KOPT-K1 (cell line): ENCODE data around the gene BAG3.
"Not testable (repeated sequence)": the region's sequence is repeated elsewhere in the genome, so short reads cannot be mapped to it uniquely, and the experiment has no call there.

Experiments
- H3K27ac ChIP-seq: fragments of 200-600 bp; sonication (generic); 2 replicates; pipeline ENCODE4 v1.5.1; 2016; ENCODE audit warnings: antibody characterized with exemption, mild to moderate bottlenecking, low read depth, low read length; ENCODE audit not compliant: poor library complexity, severe bottlenecking
- H3K36me3 ChIP-seq: fragments of 200-600 bp; sonication (generic); 2 replicates; pipeline ENCODE4 v1.5.1; 2017; ENCODE audit warnings: antibody characterized with exemption, mild to moderate bottlenecking, low read length, moderate library complexity; ENCODE audit not compliant: insufficient read depth
- H3K9me3 ChIP-seq: fragments of 200-600 bp; sonication (generic); 2 replicates; pipeline ENCODE4 v1.5.1; 2017; ENCODE audit warnings: antibody characterized with exemption, low read length, mild to moderate bottlenecking; ENCODE audit not compliant: insufficient read depth, poor library complexity, severe bottlenecking

Gene BAG3

DNA sequence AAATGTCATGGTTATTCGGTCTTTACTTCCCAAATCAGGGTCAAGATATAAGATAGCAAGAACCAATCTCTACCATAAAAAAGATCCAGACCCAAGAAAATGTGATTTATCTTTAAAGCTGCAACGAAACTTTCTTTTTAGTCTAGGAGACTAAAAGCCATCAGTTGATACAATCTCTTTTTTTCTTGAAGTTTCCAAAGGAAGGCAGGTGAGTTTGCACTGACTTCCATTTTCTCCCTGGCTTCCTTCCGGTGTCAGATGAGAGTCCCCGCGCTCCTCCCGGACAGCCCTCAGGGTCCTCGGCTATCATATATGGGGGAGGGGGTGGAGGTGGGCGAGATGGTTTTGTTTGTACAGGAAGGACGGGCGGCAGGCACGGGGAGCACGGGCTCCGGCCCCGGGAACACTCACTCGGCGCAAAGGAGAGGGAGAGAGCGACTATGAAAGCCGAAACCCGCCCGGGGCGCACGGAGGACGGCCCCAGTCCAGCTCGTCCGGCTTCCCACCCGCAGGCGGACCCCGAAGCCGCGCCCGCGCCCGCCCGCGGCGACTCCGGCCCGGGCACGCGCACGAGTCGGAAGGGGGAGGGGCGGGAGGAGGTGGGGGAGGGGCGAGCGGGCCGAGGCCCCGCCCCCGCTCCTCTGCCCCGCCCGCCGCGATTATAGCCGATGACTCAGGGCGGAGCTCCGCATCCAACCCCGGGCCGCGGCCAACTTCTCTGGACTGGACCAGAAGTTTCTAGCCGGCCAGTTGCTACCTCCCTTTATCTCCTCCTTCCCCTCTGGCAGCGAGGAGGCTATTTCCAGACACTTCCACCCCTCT is at the start of gene BAG3:
Gene BAG3 (plus strand): TSS at position 689 of the 822 bp plus-strand sequence. CDS start 296 bp downstream, outside the sequence.
- Histone ChIP-seq H3K36me3 (0 out of 2 replicates have a peak, but pooled peaks cover under 1% of the 10 kb centered on the region), H3K27ac (peak within 1 kb of the TSS; percentile 87), H3K9me3 (no peaks in the 10 kb centered on the region)

DNA sequence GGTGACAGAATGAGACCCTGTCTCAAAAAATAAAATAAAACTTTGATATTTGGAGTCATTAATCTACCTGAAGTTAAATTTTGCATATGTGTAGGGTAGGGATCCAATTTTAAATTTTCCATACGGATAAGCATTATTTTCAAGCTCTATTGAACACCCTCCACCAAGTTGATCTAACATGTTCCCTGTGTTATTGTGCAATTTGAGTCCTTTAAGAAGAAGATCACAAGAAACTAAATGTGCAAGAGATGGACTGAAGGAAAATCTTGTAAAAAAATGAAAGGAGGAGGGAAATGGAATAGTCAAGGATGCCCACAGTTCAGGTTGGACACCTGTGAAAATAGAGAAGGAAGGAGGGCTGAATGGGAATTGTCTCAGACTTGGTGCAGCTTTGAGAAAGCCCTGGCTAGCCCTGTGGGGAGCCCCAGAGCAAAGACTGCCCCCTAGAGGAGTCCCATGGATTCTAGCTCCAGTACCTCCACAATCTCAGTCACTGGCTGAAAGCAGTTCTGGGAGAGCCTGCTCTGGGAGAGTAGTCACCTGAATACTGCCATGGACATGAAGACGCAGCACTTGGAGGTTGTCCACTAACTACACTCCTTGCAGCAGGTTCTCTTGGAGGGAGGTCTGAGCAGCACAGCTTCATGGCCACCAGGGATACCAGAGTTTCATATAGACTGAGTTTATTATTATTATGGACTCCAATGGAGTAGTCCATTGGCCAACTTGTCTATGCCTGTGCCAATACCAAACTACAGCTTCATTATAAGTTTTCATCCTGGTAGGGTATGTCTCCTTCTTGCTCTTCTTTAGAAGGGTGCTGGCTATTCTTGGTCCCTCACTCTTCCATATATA is 48.7 kb upstream of the BAG3 start:
- Histone ChIP-seq H3K36me3 (no peaks in the 10 kb centered on the region), H3K9me3 (no peaks in the 10 kb centered on the region), H3K27ac (no peak overlapping the region)

DNA sequence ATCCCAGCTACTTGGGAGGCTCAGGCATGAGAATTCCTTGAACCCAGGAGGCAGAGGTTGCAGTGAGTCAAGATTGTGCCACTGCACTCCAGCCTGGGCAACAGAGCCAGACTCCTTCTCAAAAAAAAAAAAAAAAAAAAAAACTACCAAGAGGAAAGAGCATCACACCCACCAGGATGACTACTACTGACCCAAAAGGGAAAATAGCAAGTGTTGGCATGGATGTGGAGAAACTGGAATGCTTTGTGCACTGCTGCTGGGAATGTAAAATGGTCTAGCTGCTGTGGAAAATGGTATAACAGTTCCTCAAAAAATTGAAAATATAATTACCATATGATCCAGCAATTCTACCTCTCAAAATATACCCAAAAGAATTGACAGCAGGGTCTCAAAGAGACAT is 46.7 kb upstream of the BAG3 start:
- H3K36me3 ChIP-seq = no peaks in the 10 kb centered on the region
- no peaks in the 10 kb centered on the region for H3K9me3 ChIP-seq
- H3K27ac ChIP-seq = no peak overlapping the region

DNA sequence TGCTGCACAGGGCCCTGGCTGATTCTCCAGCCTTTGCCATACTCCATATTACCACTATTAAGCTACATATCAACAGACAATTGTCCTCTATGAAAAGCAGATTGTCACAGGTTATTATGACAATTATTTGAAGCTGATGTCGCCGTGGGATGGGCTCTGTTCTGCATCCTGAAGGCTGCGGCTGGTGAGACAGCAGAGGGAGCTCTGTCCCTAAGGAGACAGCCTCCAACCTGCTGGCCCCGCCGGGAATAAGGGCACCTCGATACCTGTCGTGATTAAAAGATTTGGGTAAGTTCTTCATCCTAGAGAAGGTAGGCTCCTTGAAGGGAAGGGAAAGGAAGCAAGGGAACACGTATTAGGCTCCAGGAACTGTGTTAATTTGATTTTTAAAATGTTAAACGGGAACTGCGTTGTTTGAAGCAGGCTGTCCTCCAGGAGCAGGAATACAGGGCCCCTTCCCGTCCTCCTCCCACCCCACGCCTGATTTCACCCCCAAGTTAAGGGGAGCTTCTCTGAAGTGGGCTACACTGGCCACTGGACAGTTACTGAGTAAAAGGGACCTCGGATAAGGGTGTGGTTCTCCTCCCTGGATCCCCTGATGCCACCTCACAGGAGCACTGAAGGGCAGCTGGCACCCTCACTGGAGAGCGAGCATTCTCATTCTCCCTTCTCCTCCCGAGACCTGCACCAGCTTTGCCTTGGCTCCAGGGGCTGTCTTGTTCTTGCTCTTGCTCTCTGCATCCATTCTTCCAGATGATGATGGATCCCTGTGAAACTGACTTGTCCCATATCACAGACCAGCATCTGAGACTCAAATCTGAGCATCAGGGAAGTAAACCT is 42.6 kb upstream of the BAG3 start:
- Histone ChIP-seq H3K36me3 (no peaks in the 10 kb centered on the region), H3K9me3 (peaks cover 11% of the 10 kb centered on the region), H3K27ac (no peak overlapping the region)

DNA sequence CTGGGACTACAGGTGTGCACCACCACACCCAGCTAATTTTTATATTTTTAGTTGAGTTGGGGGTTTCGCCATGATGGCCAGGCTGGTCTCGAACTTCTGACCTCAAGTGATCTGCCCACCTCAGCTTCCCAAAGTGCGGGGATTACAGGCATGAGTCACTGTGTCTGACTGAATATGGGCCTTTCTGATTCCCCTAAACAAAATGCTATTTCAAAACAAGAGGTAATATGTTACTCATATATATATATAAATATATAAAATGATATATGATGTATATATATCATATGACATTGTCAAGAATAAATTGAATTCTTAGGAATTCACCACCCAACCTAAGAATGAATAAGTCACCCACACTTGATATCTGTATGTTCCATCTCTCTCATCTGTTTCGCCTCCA is 41.7 kb upstream of the BAG3 start:
- Histone ChIP-seq H3K36me3 (no peaks in the 10 kb centered on the region), H3K9me3 (peaks cover 11% of the 10 kb centered on the region), H3K27ac (no peak overlapping the region)

DNA sequence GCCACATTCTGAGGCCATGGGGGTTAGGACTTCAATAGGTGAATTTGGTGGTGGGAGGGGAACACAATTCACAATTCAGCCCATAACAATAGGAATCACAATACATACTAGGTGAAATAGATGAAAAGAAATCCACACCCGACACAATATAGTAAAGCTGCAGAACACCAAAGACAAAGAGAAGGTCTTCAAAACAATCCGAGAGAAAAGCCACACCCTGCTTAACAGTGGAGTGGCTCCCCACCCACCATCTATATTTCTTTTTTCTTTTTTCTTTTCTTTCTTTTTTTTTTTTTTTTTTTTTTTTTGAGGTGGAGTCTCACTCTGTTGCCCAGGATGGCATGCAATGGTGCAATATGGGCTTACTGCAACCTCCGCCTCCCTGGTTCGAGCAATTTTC is 39.7 kb upstream of the BAG3 start:
- no peaks in the 10 kb centered on the region for H3K36me3 ChIP-seq
- no peak overlapping the region for H3K27ac ChIP-seq
- peaks cover 11% of the 10 kb centered on the region for H3K9me3 ChIP-seq

DNA sequence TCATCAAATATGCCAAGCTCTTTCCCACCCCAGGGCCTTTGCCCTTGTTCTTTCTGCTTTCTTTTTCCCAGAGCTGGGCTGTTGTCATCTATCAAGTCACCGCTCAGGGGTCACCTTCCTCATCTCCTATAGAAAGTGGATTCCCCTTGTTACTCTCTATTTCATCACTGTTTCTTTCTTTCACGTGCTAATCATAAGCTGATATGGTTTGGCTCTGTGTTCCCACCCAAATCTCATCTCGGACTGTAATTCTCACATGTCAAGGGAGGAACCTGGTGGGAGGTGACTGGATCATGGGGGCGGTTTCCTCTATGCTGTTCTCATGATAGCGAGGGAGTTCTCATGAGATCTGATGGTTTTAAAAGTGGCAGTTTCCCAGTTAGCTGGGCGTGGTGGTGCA is 37.4 kb upstream of the BAG3 start:
- Histone ChIP-seq H3K27ac (no peak overlapping the region), H3K36me3 (no peaks in the 10 kb centered on the region), H3K9me3 (peaks cover 11% of the 10 kb centered on the region)

DNA sequence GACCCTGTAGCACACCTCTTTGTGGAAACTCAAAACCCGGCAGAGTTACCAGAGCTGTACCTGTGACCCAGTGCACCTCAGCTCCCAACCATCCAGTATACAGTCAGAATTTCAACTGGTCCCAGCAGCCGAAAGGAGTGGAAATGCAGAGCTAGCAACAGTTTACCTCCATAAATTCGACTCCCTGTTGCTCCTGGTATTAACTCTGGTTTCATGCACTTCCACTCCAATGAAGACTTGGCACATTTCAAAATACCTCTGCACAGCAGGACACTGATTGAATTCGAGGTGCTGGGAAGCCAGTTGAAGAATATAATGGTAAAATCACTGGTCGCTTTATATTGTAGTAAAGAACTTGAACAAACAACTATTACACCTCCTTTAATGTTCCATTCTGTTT is 36.5 kb upstream of the BAG3 start:
- peaks cover 11% of the 10 kb centered on the region for H3K9me3 ChIP-seq
- no peaks in the 10 kb centered on the region for H3K36me3 ChIP-seq
- no peak overlapping the region for H3K27ac ChIP-seq

DNA sequence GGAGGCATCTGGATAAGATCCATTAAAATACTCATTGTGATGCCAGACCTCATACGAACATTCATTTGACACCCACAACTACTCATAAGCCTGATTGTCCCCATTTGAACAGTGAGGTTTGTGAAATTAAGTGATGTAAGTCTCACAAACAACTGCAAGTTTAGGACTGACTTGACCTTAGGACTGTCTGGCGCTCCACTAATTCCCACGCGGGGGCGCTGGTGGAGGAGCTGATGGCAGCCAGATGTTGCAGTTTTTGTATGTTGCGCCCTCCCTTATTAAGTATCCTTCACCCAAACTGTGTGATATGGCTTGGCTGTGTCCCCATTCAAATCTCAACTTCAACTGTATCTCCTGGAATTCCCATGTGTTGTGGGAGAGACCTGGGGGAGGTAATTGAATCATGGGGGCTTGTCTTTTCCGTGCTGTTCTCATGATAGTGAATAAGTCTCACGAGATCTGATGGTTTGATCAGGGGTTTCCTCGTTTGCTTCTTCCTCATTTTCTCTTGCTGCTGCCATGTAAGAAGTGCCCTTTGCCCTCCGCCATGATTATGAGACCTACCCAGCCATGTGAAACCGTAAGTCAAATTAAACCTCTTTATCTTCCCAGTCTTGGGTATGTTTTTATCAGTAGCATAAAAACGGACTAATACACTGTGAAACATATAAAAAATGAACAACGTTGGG is 34.2 kb upstream of the BAG3 start:
- H3K9me3 ChIP-seq = no peaks in the 10 kb centered on the region
- H3K36me3 ChIP-seq = no peaks in the 10 kb centered on the region
- peak overlapping the region; percentile 76 for H3K27ac ChIP-seq

DNA sequence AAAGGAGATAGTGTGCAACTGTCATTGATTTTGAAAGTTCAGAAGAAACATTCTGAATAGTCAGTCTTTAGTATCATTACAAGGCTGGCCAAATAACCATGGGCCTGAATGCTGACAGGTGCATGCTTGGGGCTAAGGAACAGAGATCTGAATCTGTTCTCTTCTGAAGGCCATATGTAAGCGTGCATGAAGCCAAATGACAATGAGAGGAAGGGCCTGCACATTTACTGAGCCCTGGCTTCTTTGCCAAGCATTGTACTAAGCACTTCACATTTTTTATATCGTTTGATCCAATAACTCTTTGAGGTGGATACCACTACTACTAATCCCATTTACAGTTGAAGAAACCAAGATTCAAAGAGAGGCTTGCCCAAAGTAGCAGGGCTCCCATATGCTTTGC is 32.0 kb upstream of the BAG3 start:
- no peaks in the 10 kb centered on the region for H3K9me3 ChIP-seq
- H3K36me3 ChIP-seq = no peaks in the 10 kb centered on the region
- peak overlapping the region; percentile 76 for H3K27ac ChIP-seq

DNA sequence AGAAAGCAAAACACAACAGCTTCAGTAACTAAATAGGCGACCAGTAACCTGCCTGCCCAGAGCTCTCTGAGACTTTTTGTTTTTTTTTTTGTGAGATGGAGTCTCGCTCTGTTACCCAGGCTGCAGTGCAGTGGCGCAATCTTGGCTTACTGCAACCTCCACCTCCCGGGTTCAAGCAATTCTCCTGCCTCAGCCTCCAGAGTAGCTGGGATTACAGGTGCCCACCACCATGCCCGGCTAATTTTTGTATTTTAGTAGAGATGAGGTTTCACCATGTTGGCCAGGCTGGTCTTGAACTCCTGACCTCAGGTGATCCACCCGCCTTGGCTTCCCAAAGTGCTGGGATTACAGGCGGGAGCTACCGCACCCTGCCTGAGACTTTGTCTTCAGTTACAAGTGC is 31.4 kb upstream of the BAG3 start:
- H3K9me3 ChIP-seq, H3K36me3 ChIP-seq: not testable (repeated sequence)
- H3K27ac ChIP-seq = peak overlapping the region; percentile 76

DNA sequence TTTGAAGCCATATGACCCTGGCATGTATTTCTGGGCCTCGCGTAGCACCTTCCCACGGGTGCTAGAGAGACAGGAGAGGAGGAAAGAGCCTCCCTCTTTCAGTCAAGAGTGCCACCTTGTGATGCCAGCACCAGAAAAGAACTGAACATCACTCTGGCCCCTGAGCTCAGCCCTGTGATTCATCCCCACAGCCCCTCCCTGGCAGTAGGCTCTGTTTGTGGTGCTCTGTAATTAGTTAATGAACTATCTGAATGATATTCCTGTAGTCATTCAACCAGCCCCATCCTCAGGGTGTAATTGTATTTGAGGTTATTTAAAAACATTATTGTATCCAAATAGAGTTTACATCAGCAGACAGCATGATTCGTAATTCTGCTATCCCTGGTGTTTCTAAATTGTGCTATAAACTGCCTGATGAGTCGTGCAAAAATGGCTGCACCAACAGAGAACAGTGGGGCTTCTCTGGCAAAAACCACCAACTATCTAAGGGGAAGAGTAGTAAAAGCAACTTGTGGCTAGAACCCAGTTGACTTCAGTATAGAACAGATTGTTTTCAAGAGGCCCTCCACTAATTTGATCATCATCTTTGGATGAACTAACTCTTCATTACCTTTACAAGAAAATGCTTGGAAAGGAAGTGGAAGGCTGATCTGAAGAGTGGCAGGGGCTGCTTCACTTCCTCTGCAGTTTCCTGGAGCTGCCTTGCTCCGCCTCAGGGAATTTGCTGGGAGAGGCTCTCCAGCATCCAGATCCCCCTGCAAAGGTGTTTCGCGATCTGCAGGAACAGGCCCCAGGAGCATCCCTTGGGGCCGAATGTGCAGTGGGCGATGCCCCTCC is 30.7 kb upstream of the BAG3 start:
- Histone ChIP-seq H3K9me3 (no peaks in the 10 kb centered on the region), H3K36me3 (no peaks in the 10 kb centered on the region), H3K27ac (peak overlapping the region; percentile 76)

DNA sequence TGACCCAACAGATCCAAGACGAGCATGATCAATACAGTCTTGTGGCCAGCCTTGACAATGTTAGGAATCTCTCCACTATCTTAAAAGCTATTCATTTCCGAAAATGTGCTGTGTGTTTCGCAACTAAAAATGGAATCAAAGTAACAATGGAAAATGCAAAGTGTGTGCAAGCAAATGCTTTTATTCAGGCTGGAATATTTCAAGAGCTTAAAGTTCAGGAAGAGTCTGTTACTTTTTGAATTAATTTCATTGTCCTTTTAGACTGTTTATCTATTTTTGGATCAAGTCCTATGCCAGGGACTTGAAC is 30.1 kb upstream of the BAG3 start:
- Histone ChIP-seq H3K9me3 (no peaks in the 10 kb centered on the region), H3K36me3 (no peaks in the 10 kb centered on the region), H3K27ac (no peak overlapping the region)
